HG03095 (cell line): ENCODE measurements around the gene CXCR5.
A peak's percentile ranks its signal among the peaks of the same experiment; 100 is the strongest.

Experiments used
- ATAC-seq: cut with Tn5 transposase; IDR thresholded peaks from one replicate; pipeline ENCODE4 v1.9.1; 2021; ENCODE audit warnings: moderate library complexity; ENCODE audit not compliant: unreplicated experiment

The CXCR5 gene

DNA sequence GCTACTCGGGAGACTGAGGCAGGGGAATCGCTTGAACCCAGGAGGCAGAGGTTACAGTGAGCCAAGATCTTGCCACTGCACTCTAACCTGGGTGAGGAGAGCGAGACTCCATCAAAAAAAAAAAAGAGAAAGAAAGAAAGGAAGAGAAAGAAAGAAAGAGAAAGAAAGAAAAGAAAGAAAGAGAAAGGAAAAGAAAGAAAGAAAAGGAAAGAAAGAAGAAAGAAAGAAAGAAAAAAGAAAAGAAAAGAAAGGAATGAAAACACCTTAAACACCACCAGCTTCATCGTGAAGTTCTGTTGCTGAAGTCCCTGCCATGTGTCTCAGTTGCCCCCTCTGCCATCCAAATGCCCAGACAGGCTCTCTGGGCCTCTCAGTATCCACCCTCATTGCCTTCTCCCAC, 9.9 kb upstream of the CXCR5 start:
- no peak for ATAC-seq

GRCh38 chr11:118876286-118876685, 7.4 kb upstream of the CXCR5 start:
- ATAC-seq = no peak

DNA sequence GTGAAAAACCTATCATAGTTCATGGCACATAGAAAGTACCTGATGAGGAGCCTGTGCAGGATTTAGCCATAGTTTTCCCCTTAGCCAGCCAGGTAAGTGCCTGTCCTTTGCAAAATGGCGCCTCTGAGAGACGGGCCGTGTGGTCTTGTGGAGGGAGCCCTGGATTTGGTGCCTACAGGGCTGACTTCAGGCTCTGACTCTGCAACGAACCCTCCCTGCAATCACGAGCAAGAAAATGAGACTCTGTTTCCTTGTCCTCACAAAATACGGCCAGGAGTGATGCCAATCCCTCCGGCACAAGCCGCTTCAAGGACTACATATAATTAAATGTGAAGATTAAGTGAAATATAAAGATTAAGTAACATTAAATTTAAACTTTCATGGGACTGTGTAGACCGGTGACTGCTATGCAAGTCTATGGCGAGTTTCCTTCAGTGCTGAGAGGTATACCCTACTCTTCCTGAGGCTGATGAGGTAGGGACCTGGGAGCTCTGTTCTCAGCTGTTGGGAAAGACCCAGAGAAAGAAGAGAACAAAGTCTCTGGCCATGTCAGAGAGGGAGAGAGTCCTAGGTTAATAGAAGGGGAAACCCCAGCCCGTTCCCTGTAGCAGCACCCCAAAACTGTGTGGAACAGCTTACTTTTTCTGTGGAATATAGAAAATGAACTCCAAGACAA, 6.1 kb upstream of the CXCR5 start:
- ATAC-seq = no peak

GRCh38 chr11:118878163-118878563, 5.5 kb upstream of the CXCR5 start:
- no peak for ATAC-seq

DNA sequence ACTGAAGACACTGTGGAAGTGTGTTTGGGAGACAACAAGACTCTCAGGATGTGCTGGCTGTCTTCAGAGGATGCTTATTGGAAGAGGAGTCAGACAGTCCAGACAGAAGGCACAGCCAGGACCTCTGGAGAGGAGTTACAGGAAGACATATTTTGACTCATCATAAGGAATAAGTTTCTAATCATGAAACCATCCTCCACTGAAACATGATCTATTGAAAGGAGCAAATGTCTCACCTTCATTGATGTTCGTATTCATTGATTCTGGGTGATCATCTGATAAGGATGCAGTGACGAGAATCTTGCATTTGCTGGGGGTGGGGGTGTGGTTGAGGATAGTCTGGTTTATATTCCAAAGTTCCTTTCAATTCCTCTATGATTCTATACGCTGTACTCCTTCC, 2.5 kb upstream of the CXCR5 start:
- ATAC-seq = no peak

GRCh38 chr11:118882491-118882890, 1.2 kb upstream of the CXCR5 start:
- ATAC-seq = no peak

- ATAC-seq = no peak
Measured at GRCh38 chr11:118883004-118883367, 706 bp upstream of the CXCR5 start.

DNA sequence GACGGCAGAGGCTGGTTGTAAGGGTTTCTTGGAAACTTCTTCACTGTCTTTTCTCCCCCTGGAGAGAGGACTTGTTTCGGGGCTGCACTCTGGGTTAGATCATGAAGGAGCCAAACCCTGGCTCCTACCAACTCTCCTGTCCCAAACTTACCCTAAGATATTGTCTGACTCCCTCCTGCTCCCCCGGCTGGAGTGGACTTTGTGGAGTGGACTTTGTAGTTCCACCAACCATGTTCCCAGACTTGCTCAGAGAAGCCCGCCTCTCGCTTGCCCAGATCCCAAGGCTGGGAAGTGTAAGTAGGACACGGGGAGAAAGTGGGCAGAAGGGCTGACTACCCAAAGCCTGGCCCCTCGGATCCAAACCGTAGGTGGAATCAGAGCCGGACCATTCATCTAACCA, 1.2 kb downstream of the CXCR5 start:
- no peak for ATAC-seq

DNA sequence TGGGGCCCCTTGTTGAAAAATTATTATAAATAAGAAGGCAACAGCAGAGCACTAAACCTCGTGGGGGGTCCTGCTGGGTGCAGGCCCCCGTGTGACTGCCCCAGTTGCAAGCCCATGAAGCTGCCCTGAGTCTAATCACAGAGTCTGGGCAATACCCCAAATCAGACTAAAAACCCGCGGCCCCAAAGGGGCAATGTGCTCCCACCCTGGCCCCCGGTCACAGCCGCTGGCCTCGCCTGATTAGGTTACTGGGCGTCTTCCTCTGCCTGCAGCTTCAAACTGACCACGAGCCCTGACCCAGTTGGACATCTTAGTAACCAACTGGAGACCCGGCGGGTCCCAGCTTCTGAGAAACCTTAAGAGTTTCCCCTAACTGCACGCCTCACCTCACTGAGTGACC, 1.6 kb downstream of the CXCR5 start:
- no peak for ATAC-seq

- no peak for ATAC-seq
Measured at GRCh38 chr11:118885831-118886565, 2.3 kb downstream of the CXCR5 start.

- peak; percentile 51 for ATAC-seq
Measured at GRCh38 chr11:118886681-118887111, 3.0 kb downstream of the CXCR5 start.

DNA sequence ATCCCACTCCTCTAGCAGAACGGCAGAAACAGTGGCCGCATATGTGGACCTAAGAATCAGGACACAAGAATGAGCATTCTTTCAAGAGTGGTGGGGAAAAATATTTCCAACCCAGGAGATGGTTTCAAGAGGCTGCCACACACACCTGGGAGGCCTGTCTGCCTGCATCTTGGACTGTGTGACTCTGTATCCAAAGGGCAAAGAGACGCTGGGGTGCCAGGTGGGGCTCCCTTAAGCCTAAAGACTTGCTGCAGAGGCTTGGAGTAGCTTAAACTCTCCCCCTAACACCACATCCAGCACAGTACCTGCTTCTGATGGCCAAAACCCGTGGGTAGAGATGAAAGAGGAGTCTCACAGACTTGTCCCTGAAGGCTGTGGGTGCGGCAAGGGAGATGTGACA, 3.5 kb downstream of the CXCR5 start:
- no peak for ATAC-seq

DNA sequence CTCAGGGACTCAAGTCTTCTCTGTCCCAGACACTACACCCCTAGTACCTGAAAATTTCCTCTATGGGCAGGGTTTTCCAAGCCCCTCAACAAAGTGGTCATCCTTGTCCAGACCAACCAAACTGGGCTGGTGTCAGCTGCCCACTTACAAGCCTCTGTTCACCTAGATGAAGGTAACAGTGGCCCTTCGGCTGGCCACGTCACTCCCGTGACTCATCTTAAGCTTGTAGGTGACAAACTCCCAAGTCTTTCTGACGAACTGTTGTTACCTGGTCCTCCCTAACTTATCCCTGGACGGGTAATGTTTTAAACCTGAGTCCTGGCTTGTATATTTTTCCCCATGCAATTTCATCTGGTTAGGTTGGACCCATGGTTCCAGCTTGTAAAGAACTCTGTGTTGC, 4.7 kb downstream of the CXCR5 start:
- ATAC-seq = no peak

- no peak for ATAC-seq
Measured at GRCh38 chr11:118889797-118890196, 6.1 kb downstream of the CXCR5 start.

- no peak for ATAC-seq
Measured at GRCh38 chr11:118892514-118892913, 8.8 kb downstream of the CXCR5 start.

DNA sequence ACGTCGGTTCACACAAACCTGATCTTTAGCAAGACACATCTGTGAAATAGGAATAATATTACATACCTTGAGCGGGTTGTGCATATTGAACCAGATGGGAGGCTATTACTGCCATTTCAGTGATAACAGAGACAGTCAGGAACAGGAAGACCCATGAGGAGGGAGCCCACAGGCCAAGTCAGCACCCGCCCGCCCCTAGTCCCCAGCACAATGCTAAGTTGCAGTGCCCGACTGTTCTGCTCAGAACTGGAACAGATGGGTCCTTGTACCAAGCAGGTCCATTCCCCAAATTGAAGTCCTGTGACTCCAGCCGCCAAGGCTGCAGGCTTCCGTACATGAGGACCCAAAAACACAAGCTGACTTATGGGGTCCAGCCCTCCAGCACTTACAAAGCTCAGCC, 9.3 kb downstream of the CXCR5 start:
- ATAC-seq = no peak

DNA sequence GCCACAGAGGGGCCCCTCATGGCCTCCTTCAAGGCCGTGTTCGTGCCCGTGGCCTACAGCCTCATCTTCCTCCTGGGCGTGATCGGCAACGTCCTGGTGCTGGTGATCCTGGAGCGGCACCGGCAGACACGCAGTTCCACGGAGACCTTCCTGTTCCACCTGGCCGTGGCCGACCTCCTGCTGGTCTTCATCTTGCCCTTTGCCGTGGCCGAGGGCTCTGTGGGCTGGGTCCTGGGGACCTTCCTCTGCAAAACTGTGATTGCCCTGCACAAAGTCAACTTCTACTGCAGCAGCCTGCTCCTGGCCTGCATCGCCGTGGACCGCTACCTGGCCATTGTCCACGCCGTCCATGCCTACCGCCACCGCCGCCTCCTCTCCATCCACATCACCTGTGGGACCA, 10.0 kb downstream of the CXCR5 start:
- no peak for ATAC-seq

GRCh38 chr11:118894192-118894591, 10.5 kb downstream of the CXCR5 start:
- no peak for ATAC-seq

DNA sequence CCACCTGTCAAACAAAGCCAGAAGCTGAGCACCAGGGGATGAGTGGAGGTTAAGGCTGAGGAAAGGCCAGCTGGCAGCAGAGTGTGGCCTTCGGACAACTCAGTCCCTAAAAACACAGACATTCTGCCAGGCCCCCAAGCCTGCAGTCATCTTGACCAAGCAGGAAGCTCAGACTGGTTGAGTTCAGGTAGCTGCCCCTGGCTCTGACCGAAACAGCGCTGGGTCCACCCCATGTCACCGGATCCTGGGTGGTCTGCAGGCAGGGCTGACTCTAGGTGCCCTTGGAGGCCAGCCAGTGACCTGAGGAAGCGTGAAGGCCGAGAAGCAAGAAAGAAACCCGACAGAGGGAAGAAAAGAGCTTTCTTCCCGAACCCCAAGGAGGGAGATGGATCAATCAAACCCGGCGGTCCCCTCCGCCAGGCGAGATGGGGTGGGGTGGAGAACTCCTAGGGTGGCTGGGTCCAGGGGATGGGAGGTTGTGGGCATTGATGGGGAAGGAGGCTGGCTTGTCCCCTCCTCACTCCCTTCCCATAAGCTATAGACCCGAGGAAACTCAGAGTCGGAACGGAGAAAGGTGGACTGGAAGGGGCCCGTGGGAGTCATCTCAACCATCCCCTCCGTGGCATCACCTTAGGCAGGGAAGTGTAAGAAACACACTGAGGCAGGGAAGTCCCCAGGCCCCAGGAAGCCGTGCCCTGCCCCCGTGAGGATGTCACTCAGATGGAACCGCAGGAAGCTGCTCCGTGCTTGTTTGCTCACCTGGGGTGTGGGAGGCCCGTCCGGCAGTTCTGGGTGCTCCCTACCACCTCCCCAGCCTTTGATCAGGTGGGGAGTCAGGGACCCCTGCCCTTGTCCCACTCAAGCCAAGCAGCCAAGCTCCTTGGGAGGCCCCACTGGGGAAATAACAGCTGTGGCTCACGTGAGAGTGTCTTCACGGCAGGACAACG, 11.7 kb downstream of the CXCR5 start:
- ATAC-seq = peak; percentile 66

GRCh38 chr11:118896472-118896913, 12.8 kb downstream of the CXCR5 start:
- no peak for ATAC-seq

- no peak for ATAC-seq
Measured at GRCh38 chr11:118896921-118897591, 13.4 kb downstream of the CXCR5 start.
